Astrocyte of the cerebellum (primary cell): ENCODE measurements around the gene WDHD1.

Source experiments
- DNase-seq: peaks from one replicate; pipeline ENCODE4 v3.0.0-alpha.2; 2011; ENCODE audit warnings: low read depth
- H3K4me3 ChIP-seq: 2 replicates; pipeline ENCODE4 v1.5.1; 2011; ENCODE audit warnings: mild to moderate bottlenecking, low read depth, low read length, moderate library complexity
- CTCF ChIP-seq: IDR thresholded peaks from 2 replicates; pipeline ENCODE4 v1.5.1; 2012; ENCODE audit warnings: low read length, low read depth, moderate library complexity, mild to moderate bottlenecking; ENCODE audit errors: missing control alignments
- in situ Hi-C: cut with HindIII; loops from 2 replicates; pipeline ENCODE4 v1.10.0; 2017; ENCODE audit warnings: low sequenced_read_pairs

The WDHD1 gene

GRCh38 chr14:55005071-55005470 is 21.8 kb downstream of the WDHD1 start:
- in situ Hi-C loops, result no loop called here
- no peak for DNase-seq
- TF ChIP-seq CTCF, result no peak

GRCh38 chr14:55000381-55000780 is 26.5 kb downstream of the WDHD1 start:
- in situ Hi-C loops, result no loop called here

More at GRCh38 chr14:55005071-55005470, 21.8 kb downstream of the WDHD1 start:
- H3K4me3 ChIP-seq, result no peak overlapping the region

GRCh38 chr14:54985156-54985555 is 41.7 kb downstream of the WDHD1 start:
- in situ Hi-C loops, result loop anchor here (10.0 kb wide), 1 partner anchor 60 kb away; no protein-coding TSS in a partner anchor
- no peak for DNase-seq
- TF ChIP-seq CTCF, result no peak

More at GRCh38 chr14:55000381-55000780, 26.5 kb downstream of the WDHD1 start:
- H3K4me3 ChIP-seq, result no peak overlapping the region
- no peak for TF ChIP-seq CTCF
- DNase-seq, result peak; percentile 66

GRCh38 chr14:54981698-54982097 is 45.2 kb downstream of the WDHD1 start:
- no peak for TF ChIP-seq CTCF
- in situ Hi-C loops, result loop anchor here (10.0 kb wide), 1 partner anchor 57 kb away; no protein-coding TSS in a partner anchor
- peak; percentile 3 for DNase-seq
- no peak overlapping the region for H3K4me3 ChIP-seq

More at GRCh38 chr14:54985156-54985555, 41.7 kb downstream of the WDHD1 start:
- H3K4me3 ChIP-seq, result no peak overlapping the region

- in situ Hi-C loops, result no loop called here
- no peak overlapping the region for H3K4me3 ChIP-seq
- DNase-seq, result no peak
- TF ChIP-seq CTCF, result no peak
Measured at GRCh38 chr14:54979039-54979438, 47.9 kb downstream of the WDHD1 start.

GRCh38 chr14:54976316-54976715 is 50.6 kb downstream of the WDHD1 start:
- in situ Hi-C loops, result no loop called here
- TF ChIP-seq CTCF, result no peak
- H3K4me3 ChIP-seq, result no peak overlapping the region
- DNase-seq, result peak; percentile 83
